ENCODE measurements around the gene USE1. TPM values are rescaled to one million over a fixed set of nuclear protein-coding genes. Genes with fewer than 3 reads are reported as not detected.
A peak's percentile ranks its signal among the peaks of the same experiment; 100 is the strongest.

USE1 gene
- total RNA-seq, 1 experiment from 2014 or later: 32.5 TPM

GRCh38 chr19:17259118-17259780 is 44.1 kb downstream of the USE1 start:
- ATAC-seq (no peak), DNase-seq (no peak)
- TF ChIP-seq CTCF (conservative IDR thresholded peaks at IDR 0.05; ENCODE audit: low read depth, low read length): no peak
- no peak for TF ChIP-seq EZH2phosphoT487 (IDR thresholded peaks at IDR 0.05; ENCODE audit: borderline replicate concordance, low read length)
- no peak for TF ChIP-seq EZH2 (IDR thresholded peaks at IDR 0.05; ENCODE audit: low read length, unreplicated experiment)
- Histone ChIP-seq H3K79me2 (ENCODE audit: low read length) (no peaks in the 10 kb centered on the region), H4K20me1 (ENCODE audit: low read length) (no peaks in the 10 kb centered on the region), H3K27me3 (ENCODE audit: low read length) (no peaks in the 10 kb centered on the region), H3K4me2 (ENCODE audit: low read length) (no peak overlapping the region), H3K36me3 (ENCODE audit: low read depth, low read length) (no peaks in the 10 kb centered on the region), H3K4me3 (ENCODE audit: low read length) (no peak overlapping the region), H2AFZ (ENCODE audit: low read length) (no peak overlapping the region), H3K4me1 (ENCODE audit: insufficient read depth, low read length) (no peaks in the 10 kb centered on the region), H3K9me2 (replicated peaks; ENCODE audit: low read length) (no peaks in the 10 kb centered on the region), H3K9ac (ENCODE audit: low read length) (no peak overlapping the region), H3K27ac (ENCODE audit: low read length) (no peak overlapping the region), H3F3A (ENCODE audit: low read length, unreplicated experiment) (no peaks in the 10 kb centered on the region), H3K9me3 (ENCODE audit: low read length) (0 out of 2 replicates have a peak, but pooled peaks cover 5% of the 10 kb centered on the region)
- no TSS peak for BruUV-seq (replicated peaks)
- POLR2A ChIA-PET (ENCODE audit: unreplicated experiment): no interaction called here
- CTCF ChIA-PET: no interaction called here
- intact Hi-C loops (cut with micrococcal nuclease): no loop called here

- intact Hi-C loops (cut with micrococcal nuclease): no loop called here
- H3K9ac ChIP-seq (ENCODE audit: low read length): no peak overlapping the region
- no TSS peak for BruUV-seq (replicated peaks)
- ATAC-seq (no peak), DNase-seq (no peak)
- H3K4me1 ChIP-seq (ENCODE audit: insufficient read depth, low read length): no peaks in the 10 kb centered on the region
- ChIA-PET CTCF (interaction anchor here (0.6 to 0.9 kb wide), 2 partner anchors 11 to 45 kb away, joined by 3 to 4 read pairs; partner anchors contain the start of gene MRPL34), POLR2A (ENCODE audit: unreplicated experiment) (no interaction called here)
- TF ChIP-seq EZH2 (IDR thresholded peaks at IDR 0.05; ENCODE audit: low read length, unreplicated experiment) (no peak), EZH2phosphoT487 (IDR thresholded peaks at IDR 0.05; ENCODE audit: borderline replicate concordance, low read length) (no peak), CTCF (conservative IDR thresholded peaks at IDR 0.05; ENCODE audit: low read depth, low read length) (no peak)
- H3F3A ChIP-seq (ENCODE audit: low read length, unreplicated experiment): no peaks in the 10 kb centered on the region
- no peak overlapping the region for H3K4me2 ChIP-seq (ENCODE audit: low read length)
- H3K27ac ChIP-seq (ENCODE audit: low read length): no peak overlapping the region
- no peak overlapping the region for H2AFZ ChIP-seq (ENCODE audit: low read length)
- no peaks in the 10 kb centered on the region for H4K20me1 ChIP-seq (ENCODE audit: low read length)
- no peaks in the 10 kb centered on the region for H3K79me2 ChIP-seq (ENCODE audit: low read length)
- H3K4me3 ChIP-seq (ENCODE audit: low read length): no peak overlapping the region
- no peaks in the 10 kb centered on the region for H3K27me3 ChIP-seq (ENCODE audit: low read length)
- H3K9me3 ChIP-seq (ENCODE audit: low read length): 0 out of 2 replicates have a peak, but pooled peaks cover 5% of the 10 kb centered on the region
- H3K9me2 ChIP-seq (replicated peaks; ENCODE audit: low read length): no peaks in the 10 kb centered on the region
- H3K36me3 ChIP-seq (ENCODE audit: low read depth, low read length): no peaks in the 10 kb centered on the region
These were observed 44.8 kb downstream of the USE1 start for GRCh38 chr19:17259934-17260333.

- no TSS peak for BruUV-seq (replicated peaks)
- H3K27ac ChIP-seq (ENCODE audit: low read length): no peak overlapping the region
- H3K9ac ChIP-seq (ENCODE audit: low read length): no peak overlapping the region
These were observed 45.7 kb downstream of the USE1 start for GRCh38 chr19:17260842-17261325.

More at GRCh38 chr19:17260842-17261325, 45.7 kb downstream of the USE1 start:
- no peaks in the 10 kb centered on the region for H4K20me1 ChIP-seq (ENCODE audit: low read length)
- intact Hi-C loops (cut with micrococcal nuclease): loop anchor here (1.0 kb wide), 1 partner anchor 21 kb away; no protein-coding TSS in a partner anchor
- ChIA-PET POLR2A (ENCODE audit: unreplicated experiment) (no interaction called here), CTCF (interaction anchor here (0.6 to 0.9 kb wide), 2 partner anchors 12 to 44 kb away, joined by 3 to 4 read pairs; partner anchors contain the start of gene MRPL34)
- TF ChIP-seq EZH2 (IDR thresholded peaks at IDR 0.05; ENCODE audit: low read length, unreplicated experiment) (no peak), CTCF (conservative IDR thresholded peaks at IDR 0.05; ENCODE audit: low read depth, low read length) (peak; percentile 94)
- ATAC-seq (peak; percentile 100), DNase-seq (peak; percentile 89)
- H3K4me2 ChIP-seq (ENCODE audit: low read length): no peak overlapping the region
- no peak overlapping the region for H3K4me3 ChIP-seq (ENCODE audit: low read length)
- no peaks in the 10 kb centered on the region for H3K4me1 ChIP-seq (ENCODE audit: insufficient read depth, low read length)
- H3K79me2 ChIP-seq (ENCODE audit: low read length): no peaks in the 10 kb centered on the region
- H3K9me3 ChIP-seq (ENCODE audit: low read length): 0 out of 2 replicates have a peak, but pooled peaks cover 5% of the 10 kb centered on the region
- H3K36me3 ChIP-seq (ENCODE audit: low read depth, low read length): no peaks in the 10 kb centered on the region
- peak overlapping the region; percentile 79 for H2AFZ ChIP-seq (ENCODE audit: low read length)
- H3K27me3 ChIP-seq (ENCODE audit: low read length): no peaks in the 10 kb centered on the region
- no peaks in the 10 kb centered on the region for H3F3A ChIP-seq (ENCODE audit: low read length, unreplicated experiment)
- no peaks in the 10 kb centered on the region for H3K9me2 ChIP-seq (replicated peaks; ENCODE audit: low read length)

All from PC-3 (cell line).